Measurements from ENCODE around the gene SPATA17. TPM values are rescaled to one million over a fixed set of nuclear protein-coding genes. Genes with fewer than 3 reads are reported as not detected.
A peak's percentile ranks its signal among the peaks of the same experiment; 100 is the strongest.
"Not testable (repeated sequence)": the region's sequence is repeated elsewhere in the genome, so short reads cannot be mapped to it uniquely, and the experiment has no call there.

SPATA17 gene, protein sequence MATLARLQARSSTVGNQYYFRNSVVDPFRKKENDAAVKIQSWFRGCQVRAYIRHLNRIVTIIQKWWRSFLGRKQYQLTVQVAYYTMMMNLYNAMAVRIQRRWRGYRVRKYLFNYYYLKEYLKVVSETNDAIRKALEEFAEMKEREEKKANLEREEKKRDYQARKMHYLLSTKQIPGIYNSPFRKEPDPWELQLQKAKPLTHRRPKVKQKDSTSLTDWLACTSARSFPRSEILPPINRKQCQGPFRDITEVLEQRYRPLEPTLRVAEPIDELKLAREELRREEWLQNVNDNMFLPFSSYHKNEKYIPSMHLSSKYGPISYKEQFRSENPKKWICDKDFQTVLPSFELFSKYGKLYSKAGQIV
- not detected for polyA plus RNA-seq (2012; ENCODE audit: missing spikeins)

DNA sequence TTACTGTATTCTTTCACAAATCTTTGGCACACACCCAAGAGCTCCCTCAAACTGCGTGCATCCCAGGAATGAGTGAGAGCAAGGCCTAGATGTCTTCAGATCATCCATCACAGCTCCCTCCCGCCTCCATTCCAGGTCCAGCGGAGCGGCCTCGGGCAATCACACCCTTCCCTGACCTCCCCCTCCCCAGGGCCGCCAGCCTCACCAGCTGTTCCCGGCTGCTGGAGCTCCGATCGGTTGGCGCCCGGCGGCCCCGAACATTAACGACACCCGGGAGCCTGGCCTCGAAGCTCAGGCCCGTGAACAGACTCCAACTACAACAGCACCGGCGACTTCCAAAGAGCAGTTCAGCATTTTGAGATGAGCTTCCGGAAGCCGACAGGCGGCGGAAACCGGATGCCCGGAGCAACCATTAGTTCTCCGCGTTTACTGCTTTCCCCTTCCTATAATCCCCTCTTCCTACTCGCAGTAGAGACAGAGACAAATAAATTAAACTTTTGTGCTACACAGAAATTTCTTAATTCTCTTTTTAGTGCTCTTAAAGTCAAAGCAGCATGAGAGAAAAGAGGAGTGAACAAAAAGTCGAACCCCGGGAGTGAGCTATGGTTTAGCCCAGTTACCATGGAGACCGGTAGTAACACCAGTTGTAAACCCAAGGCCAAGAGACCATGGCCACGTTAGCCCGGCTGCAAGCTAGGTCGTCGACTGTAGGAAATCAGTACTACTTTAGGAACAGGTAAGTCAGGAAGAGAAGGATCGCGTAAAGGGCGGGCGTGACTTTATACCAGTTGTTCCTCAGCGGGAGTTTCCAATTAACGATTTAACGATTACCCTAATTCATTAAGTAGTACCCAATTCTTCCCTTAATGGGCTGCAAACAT, at the start of gene SPATA17, which contains the start of gene GPATCH2:
Gene SPATA17, plus strand, starts transcription at position 634 of the 881 bp plus-strand sequence. Its CDS starts 35 bp downstream, at position 669.
Gene GPATCH2, minus strand, starts transcription at position 380 of the 881 bp plus-strand sequence. Its CDS starts 119 bp downstream, at position 261.
- DNase-seq (ENCODE audit: insufficient read length) = peak; percentile 55
- FAIRE-seq = peak; percentile 88
- TF ChIP-seq TAF1 (IDR thresholded peaks at IDR 0.05; ENCODE audit: borderline replicate concordance, low read depth, low read length) (peak; percentile 86; the same call in 1 of the 2 replicates), POLR2AphosphoS5 (IDR thresholded peaks at IDR 0.05; ENCODE audit: low read depth, low read length) (peak; percentile 48; the same call in 1 of the 2 replicates), POLR2A (IDR thresholded peaks at IDR 0.05; ENCODE audit: low read depth, low read length) (peak; percentile 82)

GRCh38 chr1:217584286-217584811, 46.8 kb upstream of the SPATA17 start:
- not testable (repeated sequence) for DNase-seq (ENCODE audit: insufficient read length); FAIRE-seq

DNA sequence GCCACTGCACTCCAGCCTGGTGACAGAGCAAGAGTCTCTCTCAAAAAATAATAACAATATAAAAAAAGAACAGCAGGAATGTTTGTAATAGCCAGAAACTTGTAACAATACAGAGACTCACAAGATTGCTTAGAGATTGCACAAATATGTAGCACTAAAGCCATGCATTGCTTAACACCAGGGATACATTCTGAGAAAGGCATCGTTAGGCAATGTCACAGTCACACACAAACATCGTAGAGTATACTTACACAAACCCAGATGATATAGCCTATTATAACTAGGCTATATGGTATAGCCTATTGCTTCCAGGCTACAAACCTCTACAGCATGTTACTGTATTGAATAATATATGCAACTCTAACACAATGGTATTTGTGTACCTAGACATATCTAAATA, 45.6 kb upstream of the SPATA17 start:
- DNase-seq (ENCODE audit: insufficient read length) (no peak), FAIRE-seq (no peak)
- TF ChIP-seq TAF1 (IDR thresholded peaks at IDR 0.05; ENCODE audit: borderline replicate concordance, low read depth, low read length) = no peak
- no peak for TF ChIP-seq POLR2AphosphoS5 (IDR thresholded peaks at IDR 0.05; ENCODE audit: low read depth, low read length)
- TF ChIP-seq POLR2A (IDR thresholded peaks at IDR 0.05; ENCODE audit: low read depth, low read length) = no peak

DNA sequence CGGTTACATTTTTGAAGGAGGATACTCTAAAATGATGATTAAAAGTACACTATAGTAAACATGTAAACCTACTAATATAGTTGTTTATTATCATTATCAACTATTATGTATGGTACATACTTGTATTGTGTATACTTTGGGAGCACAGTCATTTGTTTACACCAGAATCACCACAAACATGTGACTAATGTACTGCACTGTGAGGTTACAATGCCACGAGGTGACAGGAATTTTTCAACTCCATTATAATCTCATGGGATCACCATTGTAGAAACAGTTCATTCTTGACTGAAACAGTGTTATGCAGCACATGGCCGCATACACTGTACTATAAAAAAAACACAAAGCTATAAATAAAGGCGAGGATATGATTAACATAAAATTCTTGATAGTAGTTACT, 44.6 kb upstream of the SPATA17 start:
- FAIRE-seq (no peak), DNase-seq (ENCODE audit: insufficient read length) (no peak)
- TF ChIP-seq POLR2AphosphoS5 (IDR thresholded peaks at IDR 0.05; ENCODE audit: low read depth, low read length) (no peak), TAF1 (IDR thresholded peaks at IDR 0.05; ENCODE audit: borderline replicate concordance, low read depth, low read length) (no peak), POLR2A (IDR thresholded peaks at IDR 0.05; ENCODE audit: low read depth, low read length) (no peak)

DNA sequence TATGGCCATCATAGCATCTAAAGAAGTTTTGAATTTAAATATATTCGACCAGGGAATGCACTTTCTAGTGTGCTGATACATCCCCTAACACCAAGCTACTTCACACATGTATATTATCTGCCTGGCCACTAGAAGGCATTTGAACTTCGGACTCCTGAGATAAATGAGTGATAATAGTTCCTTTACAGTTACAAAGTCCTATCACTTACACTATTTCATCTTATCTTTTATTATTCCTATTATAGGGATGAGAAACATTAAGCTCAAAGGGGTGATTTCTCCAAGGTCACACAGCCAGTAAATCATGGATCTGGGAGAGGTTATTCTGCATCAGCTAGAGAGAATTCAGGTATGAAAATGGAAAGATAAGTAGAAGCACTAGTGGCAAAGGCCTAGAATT, 40.5 kb upstream of the SPATA17 start:
- no peak for TF ChIP-seq TAF1 (IDR thresholded peaks at IDR 0.05; ENCODE audit: borderline replicate concordance, low read depth, low read length)
- no peak for TF ChIP-seq POLR2AphosphoS5 (IDR thresholded peaks at IDR 0.05; ENCODE audit: low read depth, low read length)
- no peak for TF ChIP-seq POLR2A (IDR thresholded peaks at IDR 0.05; ENCODE audit: low read depth, low read length)

GRCh38 chr1:217599154-217599553, 32.0 kb upstream of the SPATA17 start:
- FAIRE-seq = no peak
- DNase-seq (ENCODE audit: insufficient read length) = no peak

More for the DNA sequence above, 40.5 kb upstream of the SPATA17 start:
- no peak for FAIRE-seq
- DNase-seq (ENCODE audit: insufficient read length) = no peak

DNA sequence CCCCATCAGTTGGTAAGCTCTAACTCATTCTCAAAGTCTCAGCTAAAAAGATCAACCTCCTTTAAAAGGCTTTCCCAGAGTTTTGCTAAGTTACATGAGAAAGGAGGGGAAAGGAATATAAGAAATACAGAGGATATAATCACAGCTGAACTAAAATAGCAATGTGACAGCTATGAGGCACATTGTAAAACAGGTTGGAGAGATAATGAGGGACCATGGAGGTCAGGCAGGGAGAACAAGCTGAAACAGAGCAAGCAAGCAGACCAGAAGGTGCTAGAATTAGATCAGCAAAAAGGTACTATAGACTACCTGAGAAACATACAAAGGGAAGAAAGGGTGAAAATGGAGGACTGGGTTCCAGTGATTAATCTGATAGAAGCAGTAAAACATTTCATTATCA, 28.8 kb upstream of the SPATA17 start:
- TF ChIP-seq POLR2AphosphoS5 (IDR thresholded peaks at IDR 0.05; ENCODE audit: low read depth, low read length) (no peak), POLR2A (IDR thresholded peaks at IDR 0.05; ENCODE audit: low read depth, low read length) (no peak), TAF1 (IDR thresholded peaks at IDR 0.05; ENCODE audit: borderline replicate concordance, low read depth, low read length) (no peak)
- DNase-seq (ENCODE audit: insufficient read length) (no peak), FAIRE-seq (no peak)

More at GRCh38 chr1:217599154-217599553, 32.0 kb upstream of the SPATA17 start:
- TF ChIP-seq POLR2AphosphoS5 (IDR thresholded peaks at IDR 0.05; ENCODE audit: low read depth, low read length) (no peak), TAF1 (IDR thresholded peaks at IDR 0.05; ENCODE audit: borderline replicate concordance, low read depth, low read length) (no peak), POLR2A (IDR thresholded peaks at IDR 0.05; ENCODE audit: low read depth, low read length) (no peak)

GRCh38 chr1:217605390-217605789, 25.8 kb upstream of the SPATA17 start:
- TF ChIP-seq POLR2A (IDR thresholded peaks at IDR 0.05; ENCODE audit: low read depth, low read length) = no peak
- TF ChIP-seq POLR2AphosphoS5 (IDR thresholded peaks at IDR 0.05; ENCODE audit: low read depth, low read length) = no peak
- TF ChIP-seq TAF1 (IDR thresholded peaks at IDR 0.05; ENCODE audit: borderline replicate concordance, low read depth, low read length) = no peak
- no peak for DNase-seq (ENCODE audit: insufficient read length)
- FAIRE-seq = no peak

GRCh38 chr1:217614200-217614712, 16.9 kb upstream of the SPATA17 start:
- FAIRE-seq (peak; percentile 62), DNase-seq (ENCODE audit: insufficient read length) (no peak)
- TF ChIP-seq POLR2A (IDR thresholded peaks at IDR 0.05; ENCODE audit: low read depth, low read length) (no peak), POLR2AphosphoS5 (IDR thresholded peaks at IDR 0.05; ENCODE audit: low read depth, low read length) (no peak), TAF1 (IDR thresholded peaks at IDR 0.05; ENCODE audit: borderline replicate concordance, low read depth, low read length) (no peak)

- FAIRE-seq (no peak), DNase-seq (ENCODE audit: insufficient read length) (no peak)
Measured at GRCh38 chr1:217617126-217617525, 14.0 kb upstream of the SPATA17 start.

DNA sequence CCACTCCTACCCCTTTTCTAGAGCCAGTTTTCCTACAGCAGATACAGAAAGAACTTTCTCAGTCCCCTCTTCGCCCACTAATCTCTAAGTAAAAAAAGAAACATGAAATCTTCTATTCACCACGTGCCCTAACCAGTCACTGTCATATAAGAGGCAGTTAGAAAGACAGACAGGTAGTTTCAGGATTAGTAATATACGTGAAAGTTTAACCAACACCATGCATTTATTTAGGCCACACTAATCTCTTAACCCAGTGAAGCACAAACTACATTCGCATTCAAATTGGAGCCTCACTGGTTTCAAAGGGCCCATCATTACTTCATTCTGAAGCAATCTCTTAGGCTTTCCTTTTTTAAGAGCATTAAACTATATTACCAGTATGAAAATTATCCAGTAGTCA, 10.3 kb upstream of the SPATA17 start:
- TF ChIP-seq TAF1 (IDR thresholded peaks at IDR 0.05; ENCODE audit: borderline replicate concordance, low read depth, low read length) (no peak), POLR2AphosphoS5 (IDR thresholded peaks at IDR 0.05; ENCODE audit: low read depth, low read length) (no peak), POLR2A (IDR thresholded peaks at IDR 0.05; ENCODE audit: low read depth, low read length) (no peak)
- DNase-seq (ENCODE audit: insufficient read length) (peak; percentile 13), FAIRE-seq (peak; percentile 96)

More at GRCh38 chr1:217617126-217617525, 14.0 kb upstream of the SPATA17 start:
- TF ChIP-seq POLR2AphosphoS5 (IDR thresholded peaks at IDR 0.05; ENCODE audit: low read depth, low read length) (no peak), POLR2A (IDR thresholded peaks at IDR 0.05; ENCODE audit: low read depth, low read length) (no peak), TAF1 (IDR thresholded peaks at IDR 0.05; ENCODE audit: borderline replicate concordance, low read depth, low read length) (no peak)

Data from GM12892 (cell line).